Measurements from ENCODE around the gene CSNK2A1.

Gene CSNK2A1

GRCh38 chr20:427849-428657 lies 115.5 kb downstream of the CSNK2A1 start:
- no peak for DNase-seq

- DNase-seq = no peak
Measured at GRCh38 chr20:427401-427800, 116.2 kb downstream of the CSNK2A1 start.

DNA sequence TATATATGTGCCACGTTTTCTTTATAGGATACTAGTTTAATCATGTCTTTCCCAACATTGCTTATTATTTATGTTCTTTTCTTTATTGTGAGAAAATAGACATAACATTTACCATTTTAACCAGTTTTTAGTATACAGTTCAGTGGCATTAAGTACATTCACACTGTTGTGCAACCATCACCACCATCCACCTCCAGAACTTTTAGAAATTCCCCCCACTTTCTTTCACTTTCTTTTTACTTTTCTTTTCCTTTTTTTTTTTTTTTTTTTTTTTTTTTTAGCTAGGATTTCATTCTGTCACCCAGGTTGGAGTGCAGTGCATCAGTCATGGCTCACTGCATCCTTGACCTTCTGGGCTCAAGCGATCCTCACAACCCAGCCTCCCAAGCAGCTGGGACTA lies 117.0 kb downstream of the CSNK2A1 start:
- DNase-seq = no peak
